HG02885 (cell line): ENCODE data around the gene CAMTA1.

Experiments
- ATAC-seq: cut with Tn5 transposase; IDR thresholded peaks from one replicate; pipeline ENCODE4 v1.9.1; 2021; ENCODE audit warnings: mild to moderate bottlenecking; ENCODE audit not compliant: unreplicated experiment, poor library complexity

Gene CAMTA1

GRCh38 chr1:6922096-6922931 lies 137.1 kb downstream of the CAMTA1 start:
- no peak for ATAC-seq

DNA sequence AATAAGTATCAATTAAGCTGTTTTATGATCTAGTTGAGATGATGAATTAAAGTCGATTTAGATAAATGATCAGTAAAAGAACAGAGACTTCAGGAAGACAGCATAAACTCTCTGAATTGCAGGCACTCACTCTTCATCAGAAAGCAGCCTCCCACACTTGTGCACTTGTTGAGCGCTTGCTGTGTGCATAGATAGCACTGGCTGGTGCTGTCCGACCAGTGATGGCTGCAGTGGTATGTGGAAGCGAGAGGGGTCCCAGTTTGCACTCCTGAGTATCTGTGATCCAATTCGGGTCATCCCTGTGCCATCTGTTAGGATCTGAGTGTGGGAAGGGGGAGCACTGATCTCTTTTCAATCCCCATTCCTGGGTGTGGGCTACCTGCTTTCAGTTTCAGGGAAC lies 137.8 kb downstream of the CAMTA1 start:
- ATAC-seq, result no peak

DNA sequence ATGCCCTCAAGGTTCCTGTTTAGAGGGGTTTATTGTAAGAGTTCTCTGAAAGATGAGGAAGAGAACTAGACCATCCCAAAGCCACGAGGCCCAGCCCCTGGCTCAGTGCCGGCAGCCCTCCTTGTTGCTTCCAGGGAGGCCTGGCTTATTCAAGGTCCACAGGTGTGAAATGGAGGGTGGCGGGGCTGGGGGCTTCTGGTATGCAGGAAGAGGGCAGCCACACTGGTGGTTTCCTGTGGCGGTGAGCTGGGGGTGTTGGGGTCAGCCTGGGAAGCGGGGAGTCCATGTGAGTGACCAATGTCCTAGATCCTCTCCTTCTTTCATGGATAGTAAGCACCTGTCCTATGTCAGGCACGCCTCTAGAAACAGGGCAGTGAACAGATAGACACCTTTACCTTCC lies 138.2 kb downstream of the CAMTA1 start:
- no peak for ATAC-seq

- ATAC-seq, result no peak
Observed at GRCh38 chr1:6923955-6924881, 139.0 kb downstream of the CAMTA1 start.

DNA sequence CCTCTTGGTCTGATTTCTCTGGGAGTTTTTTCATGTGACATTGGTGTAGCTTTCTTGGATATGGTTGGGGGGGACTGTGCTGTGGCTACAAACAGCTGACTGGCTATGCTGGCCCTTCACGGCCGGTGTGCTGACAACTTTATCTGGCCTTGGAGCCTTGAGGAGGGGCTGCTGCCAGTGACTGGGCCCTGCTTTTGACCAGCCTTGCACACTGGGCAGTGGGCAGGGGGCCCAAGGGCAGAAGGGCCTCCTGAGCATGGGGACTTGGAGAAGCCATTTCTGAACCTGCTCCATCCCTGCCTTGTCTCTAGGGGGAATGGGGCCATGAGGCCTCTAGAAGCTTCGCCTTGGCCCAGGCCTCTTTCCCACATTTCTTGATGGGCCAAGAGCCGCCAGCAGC lies 139.6 kb downstream of the CAMTA1 start:
- ATAC-seq, result no peak

DNA sequence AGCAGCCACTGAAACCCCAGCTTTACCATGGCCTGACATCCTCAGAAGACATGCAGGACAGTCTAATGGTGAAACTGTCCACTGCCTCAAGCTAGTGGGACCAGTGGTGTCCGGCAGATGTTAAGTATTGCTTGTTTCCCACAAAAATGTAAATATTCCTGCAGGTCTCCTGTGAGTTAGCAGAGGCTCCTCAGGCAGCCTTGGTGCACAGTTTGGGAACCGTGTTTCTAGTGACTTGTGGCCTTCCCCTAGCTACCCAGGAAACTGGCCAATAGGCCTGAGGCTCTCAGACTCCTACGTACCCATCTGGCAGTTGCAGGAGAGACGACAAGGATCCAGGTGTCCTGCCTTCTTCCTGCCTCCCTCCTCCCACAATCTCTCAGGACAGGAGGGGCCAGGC lies 142.4 kb downstream of the CAMTA1 start:
- no peak for ATAC-seq

GRCh38 chr1:6928106-6928885 lies 143.0 kb downstream of the CAMTA1 start:
- no peak for ATAC-seq

- ATAC-seq, result no peak
Observed at GRCh38 chr1:6930732-6931300, 145.6 kb downstream of the CAMTA1 start.

GRCh38 chr1:6935361-6935883 lies 150.2 kb downstream of the CAMTA1 start:
- ATAC-seq, result no peak

DNA sequence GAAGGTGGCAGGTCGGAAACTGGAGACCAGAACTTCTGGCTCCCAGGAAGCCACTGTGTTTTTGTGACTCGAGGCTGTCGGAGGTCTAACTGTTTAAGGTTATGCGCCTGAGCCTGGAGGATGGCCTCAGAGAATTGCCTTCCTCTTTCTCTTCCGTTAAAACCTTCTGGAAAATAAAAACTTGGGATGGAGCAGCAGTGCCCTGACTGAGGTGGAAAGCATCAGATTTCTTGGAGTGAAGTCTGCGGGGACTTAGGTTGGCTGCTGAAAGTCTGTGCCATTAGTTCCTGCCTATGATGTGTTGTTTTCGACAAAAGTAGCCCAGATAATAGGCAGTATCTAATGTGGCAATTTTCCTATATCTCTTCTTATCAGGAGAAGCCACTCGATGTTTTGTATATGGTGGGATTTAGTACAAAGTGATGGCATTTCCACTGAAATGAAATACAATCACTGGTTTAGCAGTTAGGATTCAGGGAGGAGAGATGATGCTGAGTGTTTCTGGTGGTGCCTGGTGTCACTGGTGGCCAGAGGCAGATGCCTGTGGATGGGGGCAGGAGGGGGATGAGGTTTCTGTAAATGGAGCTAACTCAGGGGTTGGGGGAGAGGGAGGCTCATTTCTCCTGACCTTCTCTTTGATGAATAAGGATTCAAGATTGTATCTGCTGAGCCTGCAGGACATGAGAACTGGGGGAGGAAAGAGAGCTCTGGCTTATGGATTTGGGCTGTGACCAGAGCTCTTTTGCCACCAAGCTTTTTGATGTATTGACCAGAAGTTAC lies 150.8 kb downstream of the CAMTA1 start:
- no peak for ATAC-seq

DNA sequence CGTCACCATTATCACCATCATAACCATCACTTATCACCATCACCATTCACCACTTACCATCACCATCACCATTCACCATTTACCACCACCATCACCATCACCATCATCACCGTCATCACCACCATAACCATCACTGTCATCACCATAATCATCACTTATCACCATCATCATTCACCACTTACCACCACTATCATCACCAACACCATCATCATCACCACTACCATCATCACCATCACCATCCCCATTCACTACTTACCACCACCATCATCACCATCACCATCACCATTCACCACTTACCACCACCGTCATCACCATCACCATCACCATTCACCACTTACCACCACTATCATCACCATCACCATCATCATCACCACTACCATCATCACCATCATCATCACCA lies 151.8 kb downstream of the CAMTA1 start:
- ATAC-seq, result no peak

DNA sequence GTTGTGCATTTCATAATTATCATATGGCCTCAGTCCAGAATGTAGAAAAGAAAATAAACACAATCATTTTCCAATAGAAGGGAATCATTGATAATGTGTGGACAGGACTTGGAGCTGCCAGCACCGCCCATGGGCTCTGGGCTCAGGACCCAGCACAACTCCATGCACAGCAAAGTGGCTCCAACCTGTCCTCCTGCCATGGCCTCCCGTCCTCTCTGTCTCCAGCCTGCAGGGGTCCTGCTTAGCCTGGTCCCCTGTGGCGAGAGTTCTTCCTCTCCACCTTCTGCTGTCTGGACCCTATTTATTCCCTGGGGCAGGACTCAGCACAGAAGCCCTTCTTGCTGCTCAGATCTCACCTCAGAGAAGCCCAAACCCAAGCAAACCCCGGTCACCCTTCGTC lies 154.1 kb downstream of the CAMTA1 start:
- no peak for ATAC-seq

DNA sequence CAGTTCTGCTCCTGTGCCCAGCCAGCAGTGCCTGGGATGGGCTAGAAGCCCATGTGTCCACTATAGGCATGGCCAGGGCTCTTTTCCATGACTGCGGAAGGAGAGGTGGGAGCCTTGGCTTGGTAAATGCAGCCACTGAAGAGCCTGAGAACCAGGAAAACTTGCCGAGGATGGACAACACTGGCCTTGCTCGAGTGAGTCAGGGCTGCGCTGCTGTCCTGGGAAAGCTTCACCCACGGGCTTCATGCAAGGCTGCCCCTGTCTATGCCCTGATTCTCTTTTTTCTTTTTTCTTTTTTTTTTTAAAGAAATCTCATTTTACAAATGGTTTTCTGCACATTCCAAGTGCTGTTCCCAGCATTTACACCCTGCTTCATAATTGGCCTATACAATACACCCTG lies 156.5 kb downstream of the CAMTA1 start:
- ATAC-seq, result no peak

- ATAC-seq, result no peak
Observed at GRCh38 chr1:6942990-6943389, 157.7 kb downstream of the CAMTA1 start.

- no peak for ATAC-seq
Observed at GRCh38 chr1:6944434-6944833, 159.2 kb downstream of the CAMTA1 start.

- ATAC-seq, result no peak
Observed at GRCh38 chr1:6947952-6948351, 162.7 kb downstream of the CAMTA1 start.

GRCh38 chr1:6948416-6948815 lies 163.2 kb downstream of the CAMTA1 start:
- no peak for ATAC-seq

- ATAC-seq, result no peak
Observed at GRCh38 chr1:6948861-6949260, 163.6 kb downstream of the CAMTA1 start.

- no peak for ATAC-seq
Observed at GRCh38 chr1:6950001-6950765, 164.9 kb downstream of the CAMTA1 start.
